Endothelial cell of umbilical vein (primary cell): ENCODE results near the gene COL6A2. TPM values are rescaled to one million over a fixed set of nuclear protein-coding genes. Genes with fewer than 3 reads are reported as not detected.

Experiments
- BruUV-seq: library from RNA; stranded (reverse); fragments of 400-500 nt; replicated peaks from 2 replicates; lab custom pipeline; 2021; lab: Mats Ljungman, UMichigan
- CTCF ChIA-PET: fragments of 300-600, 350-600 bp; sonication (Branson Sonifier 250); formaldehyde crosslinking; loops from one replicate; lab custom pipeline; 2021; ENCODE audit warnings: antibody characterized with exemption, inconsistent platforms; lab: Charles Lee
- POLR2A ChIA-PET: fragments of 300-600, 350-600 bp; sonication (Branson Sonifier 250); formaldehyde crosslinking; loops from one replicate; lab custom pipeline; 2021; ENCODE audit warnings: antibody characterized with exemption, inconsistent platforms; lab: Charles Lee
- DNase-seq: peaks from one replicate; pipeline ENCODE4 v3.0.0-alpha.2; 2011; ENCODE audit warnings: low read depth, low spot score
- FAIRE-seq: peaks from 2 replicates; lab custom pipeline; 2011; peaks lifted over from hg19 to GRCh38; lab: Jason Lieb, UNC
- H2AFZ ChIP-seq: 2 replicates; pipeline ENCODE4 v1.6.0; 2012; ENCODE audit warnings: low read depth, low read length, control low read depth, inconsistent platforms
- H3K27ac ChIP-seq: 2 replicates; pipeline ENCODE4 v1.5.1; 2011; ENCODE audit warnings: low read depth, mild to moderate bottlenecking, control low read depth, low read length, moderate library complexity; ENCODE audit not compliant: insufficient read depth
- H3K27me3 ChIP-seq, 2 experiments: 2 replicates each; pipeline versions ENCODE4 v1.6.0 to v1.6.1; 2011; ENCODE audit warnings: low read length in 2 of 2, mixed read lengths in 1 of 2; ENCODE audit not compliant: control insufficient read depth in 2 of 2, insufficient read depth in 2 of 2
- H3K36me3 ChIP-seq, 2 experiments: 2 replicates in 1 of 2; 3 replicates in 1 of 2; pipeline ENCODE4 v1.5.1; 2011; ENCODE audit warnings: low read length in 2 of 2, mild to moderate bottlenecking in 1 of 2, moderate library complexity in 1 of 2; ENCODE audit not compliant: control insufficient read depth in 2 of 2, insufficient read depth in 2 of 2; ENCODE audit errors: extremely low read depth in 1 of 2
- H3K4me1 ChIP-seq: 3 replicates; pipeline ENCODE4 v1.5.1; 2011; ENCODE audit warnings: mild to moderate bottlenecking, low read length; ENCODE audit not compliant: control insufficient read depth, insufficient read depth; ENCODE audit errors: extremely low read depth
- H3K4me2 ChIP-seq: 2 replicates; pipeline ENCODE4 v1.6.1; 2011; ENCODE audit warnings: low read length, control low read depth, mixed read lengths; ENCODE audit not compliant: insufficient read depth
- H3K4me3 ChIP-seq, 3 experiments: fragments of 200-600 bp in 1 of 3; sonication (generic), shearing (Covaris generic) in 1 of 3; replicated peaks in 1 of 3; 2 replicates each; pipeline ENCODE4 v1.5.1; 2011 to 2016; ENCODE audit warnings: control low read depth in 3 of 3, low read length in 3 of 3, mild to moderate bottlenecking in 2 of 3, inconsistent platforms in 1 of 3, low read depth in 1 of 3, moderate library complexity in 1 of 3; ENCODE audit not compliant: insufficient read depth in 1 of 3
- H3K79me2 ChIP-seq: 2 replicates; pipeline ENCODE4 v1.6.0; 2012; ENCODE audit warnings: low read length, inconsistent platforms; ENCODE audit not compliant: control insufficient read depth, insufficient read depth
- H3K9ac ChIP-seq: replicated peaks from 2 replicates; pipeline ENCODE3; 2011; ENCODE audit warnings: low read length, control low read depth; ENCODE audit not compliant: insufficient read depth; ENCODE audit errors: extremely low read depth
- H3K9me1 ChIP-seq: replicated peaks from 3 replicates; pipeline ENCODE4 v1.6.0; 2011; ENCODE audit warnings: mild to moderate bottlenecking, low read length; ENCODE audit not compliant: control insufficient read depth, insufficient read depth; ENCODE audit errors: extremely low read depth
- H3K9me3 ChIP-seq: replicated peaks from 2 replicates; pipeline ENCODE4 v1.5.1; 2012; ENCODE audit warnings: low read length, inconsistent platforms; ENCODE audit not compliant: control insufficient read depth, insufficient read depth
- H4K20me1 ChIP-seq: replicated peaks from 2 replicates; pipeline ENCODE3; 2011; ENCODE audit warnings: mild to moderate bottlenecking, low read length; ENCODE audit not compliant: control insufficient read depth, insufficient read depth; ENCODE audit errors: extremely low read depth
- CTCF ChIP-seq, 2 donors: IDR thresholded peaks; 1 replicate in 1 of 2; 2 replicates in 1 of 2; pipeline ENCODE4 v1.5.1; 2011; ENCODE audit warnings: low read length in 2 of 2, mild to moderate bottlenecking in 2 of 2, moderate library complexity in 2 of 2, control low read depth in 1 of 2, inconsistent platforms in 1 of 2, low read depth in 1 of 2; ENCODE audit not compliant: insufficient read depth in 1 of 2; ENCODE audit errors: extremely low read depth in 1 of 2
- EZH2 ChIP-seq: IDR thresholded peaks from 2 replicates; pipeline ENCODE4 v1.6.1; 2012; ENCODE audit warnings: borderline replicate concordance, low read depth, mild to moderate bottlenecking, moderate library complexity, low read length, inconsistent platforms; ENCODE audit not compliant: severe bottlenecking
- FOS ChIP-seq: IDR thresholded peaks from 2 replicates; pipeline ENCODE4 v1.6.1; 2011; ENCODE audit warnings: mild to moderate bottlenecking, low read length, moderate library complexity, borderline replicate concordance; ENCODE audit not compliant: insufficient read depth
- GATA2 ChIP-seq: IDR thresholded peaks from 2 replicates; pipeline ENCODE4 v1.7.0; 2011; ENCODE audit warnings: low read depth, mild to moderate bottlenecking, moderate library complexity, mixed read lengths, low read length; ENCODE audit not compliant: insufficient read length, insufficient read depth
- JUN ChIP-seq: IDR thresholded peaks from 2 replicates; pipeline ENCODE4 v1.6.1; 2011; ENCODE audit warnings: borderline replicate concordance, low read depth; ENCODE audit not compliant: insufficient read length, insufficient read depth
- MAX ChIP-seq: IDR thresholded peaks from 2 replicates; pipeline ENCODE4 v1.6.1; 2011; ENCODE audit not compliant: insufficient read depth, insufficient read length
- MYC ChIP-seq: IDR thresholded peaks from one replicate; pipeline ENCODE4 v1.6.1; 2011; ENCODE audit warnings: mild to moderate bottlenecking, low read depth, low read length
- POLR2A ChIP-seq: IDR thresholded peaks from 2 replicates; pipeline ENCODE4 v1.6.1; 2012; ENCODE audit warnings: low read depth, mild to moderate bottlenecking, control low read depth, low read length
- POLR2AphosphoS5 ChIP-seq: IDR thresholded peaks from 2 replicates; pipeline ENCODE4 v1.6.1; 2012; ENCODE audit warnings: low read depth, mild to moderate bottlenecking, control low read depth, low read length, moderate library complexity; ENCODE audit not compliant: insufficient read depth
- dilution Hi-C: fragments of 300-500 bp; cut with MboI; formaldehyde crosslinking; loops from one replicate; pipeline ENCODE4 v1.15.0; 2019; ENCODE audit warnings: low sequenced_read_pairs; ENCODE audit not compliant: extremely low pct_ligation_motif_present
- intact Hi-C: fragments of 100-400 bp; cut with micrococcal nuclease; formaldehyde crosslinking; loops from one replicate; pipeline ENCODE4 v1.10.0; 2022
- polyA plus RNA-seq, 4 experiments: library from polyadenylated mRNA; depleted of rRNA in 3 of 4; stranded (reverse) in 3 of 4; unstranded in 1 of 4; fragments of >200 nt; gene quantifications; 2 replicates each; pipeline versions ENCODE4 v1.2.1 to v1.2.3, GENCODE V29; 2011 to 2012; ENCODE audit warnings: missing spikeins in 1 of 4
- total RNA-seq: library from RNA; stranded (reverse); gene quantifications from 2 replicates; pipeline ENCODE4 v1.2.3, GENCODE V29; 2021

The COL6A2 gene
- total and polyA plus RNA-seq, 2 donors (not counting 3 experiments of a cell fraction or from before 2014, with no cell fraction given): 3.4 to 6.1 TPM

GRCh38 chr21:46063227-46063626, 34.7 kb upstream of the COL6A2 start:
- H3K4me1 ChIP-seq: no peaks in the 10 kb centered on the region
- intact Hi-C loops (no loop called here), dilution Hi-C loops (no loop called here)
- no peak overlapping the region for H3K9ac ChIP-seq
- no peak overlapping the region for H2AFZ ChIP-seq
- no TSS peak for BruUV-seq
- no peak overlapping the region for H3K4me3 ChIP-seq
- no peaks in the 10 kb centered on the region for H3K36me3 ChIP-seq
- DNase-seq (no peak), FAIRE-seq (no peak)
- H3K27ac ChIP-seq: no peak overlapping the region
- no peak overlapping the region for H3K4me2 ChIP-seq
- no peaks in the 10 kb centered on the region for H3K9me1 ChIP-seq
- no peaks in the 10 kb centered on the region for H3K79me2 ChIP-seq
- ChIA-PET POLR2A (no interaction called here), CTCF (no interaction called here)
- no peaks in the 10 kb centered on the region for H3K9me3 ChIP-seq
- H3K27me3 ChIP-seq: peaks cover 20 to 23% of the 10 kb centered on the region in 2 experiments
- no peak for TF ChIP-seq POLR2A
- TF ChIP-seq FOS: no peak
- no peak for TF ChIP-seq JUN
- TF ChIP-seq MYC: no peak
- no peak for TF ChIP-seq EZH2
- TF ChIP-seq GATA2: no peak
- TF ChIP-seq CTCF (IDR thresholded peaks at IDR 0.05; ENCODE audit: extremely low read depth in 1 of 2, insufficient read depth in 1 of 2, low read depth in 1 of 2, low read length in 2 of 2): no peak
- no peak for TF ChIP-seq MAX
- no peak for TF ChIP-seq POLR2AphosphoS5
- H4K20me1 ChIP-seq: no peaks in the 10 kb centered on the region
